Endothelial cell of umbilical vein (primary cell): ENCODE results near the gene LHX6. TPM values are rescaled to one million over a fixed set of nuclear protein-coding genes. Genes with fewer than 3 reads are reported as not detected.

Experiments
- BruUV-seq: library from RNA; stranded (reverse); fragments of 400-500 nt; replicated peaks from 2 replicates; lab custom pipeline; 2021; lab: Mats Ljungman, UMichigan
- CTCF ChIA-PET: fragments of 300-600, 350-600 bp; sonication (Branson Sonifier 250); formaldehyde crosslinking; loops from one replicate; lab custom pipeline; 2021; ENCODE audit warnings: antibody characterized with exemption, inconsistent platforms; lab: Charles Lee
- POLR2A ChIA-PET: fragments of 300-600, 350-600 bp; sonication (Branson Sonifier 250); formaldehyde crosslinking; loops from one replicate; lab custom pipeline; 2021; ENCODE audit warnings: antibody characterized with exemption, inconsistent platforms; lab: Charles Lee
- DNase-seq: peaks from one replicate; pipeline ENCODE4 v3.0.0-alpha.2; 2011; ENCODE audit warnings: low read depth, low spot score
- FAIRE-seq: peaks from 2 replicates; lab custom pipeline; 2011; peaks lifted over from hg19 to GRCh38; lab: Jason Lieb, UNC
- H2AFZ ChIP-seq: 2 replicates; pipeline ENCODE4 v1.6.0; 2012; ENCODE audit warnings: low read depth, low read length, control low read depth, inconsistent platforms
- H3K27ac ChIP-seq: 2 replicates; pipeline ENCODE4 v1.5.1; 2011; ENCODE audit warnings: low read depth, mild to moderate bottlenecking, control low read depth, low read length, moderate library complexity; ENCODE audit not compliant: insufficient read depth
- H3K27me3 ChIP-seq, 2 experiments: 2 replicates each; pipeline versions ENCODE4 v1.6.0 to v1.6.1; 2011; ENCODE audit warnings: low read length in 2 of 2, mixed read lengths in 1 of 2; ENCODE audit not compliant: control insufficient read depth in 2 of 2, insufficient read depth in 2 of 2
- H3K36me3 ChIP-seq, 2 experiments: 2 replicates in 1 of 2; 3 replicates in 1 of 2; pipeline ENCODE4 v1.5.1; 2011; ENCODE audit warnings: low read length in 2 of 2, mild to moderate bottlenecking in 1 of 2, moderate library complexity in 1 of 2; ENCODE audit not compliant: control insufficient read depth in 2 of 2, insufficient read depth in 2 of 2; ENCODE audit errors: extremely low read depth in 1 of 2
- H3K4me1 ChIP-seq: 3 replicates; pipeline ENCODE4 v1.5.1; 2011; ENCODE audit warnings: mild to moderate bottlenecking, low read length; ENCODE audit not compliant: control insufficient read depth, insufficient read depth; ENCODE audit errors: extremely low read depth
- H3K4me2 ChIP-seq: 2 replicates; pipeline ENCODE4 v1.6.1; 2011; ENCODE audit warnings: low read length, control low read depth, mixed read lengths; ENCODE audit not compliant: insufficient read depth
- H3K4me3 ChIP-seq, 3 experiments: fragments of 200-600 bp in 1 of 3; sonication (generic), shearing (Covaris generic) in 1 of 3; replicated peaks in 1 of 3; 2 replicates each; pipeline ENCODE4 v1.5.1; 2011 to 2016; ENCODE audit warnings: control low read depth in 3 of 3, low read length in 3 of 3, mild to moderate bottlenecking in 2 of 3, inconsistent platforms in 1 of 3, low read depth in 1 of 3, moderate library complexity in 1 of 3; ENCODE audit not compliant: insufficient read depth in 1 of 3
- H3K79me2 ChIP-seq: 2 replicates; pipeline ENCODE4 v1.6.0; 2012; ENCODE audit warnings: low read length, inconsistent platforms; ENCODE audit not compliant: control insufficient read depth, insufficient read depth
- H3K9ac ChIP-seq: replicated peaks from 2 replicates; pipeline ENCODE3; 2011; ENCODE audit warnings: low read length, control low read depth; ENCODE audit not compliant: insufficient read depth; ENCODE audit errors: extremely low read depth
- H3K9me1 ChIP-seq: replicated peaks from 3 replicates; pipeline ENCODE4 v1.6.0; 2011; ENCODE audit warnings: mild to moderate bottlenecking, low read length; ENCODE audit not compliant: control insufficient read depth, insufficient read depth; ENCODE audit errors: extremely low read depth
- H3K9me3 ChIP-seq: replicated peaks from 2 replicates; pipeline ENCODE4 v1.5.1; 2012; ENCODE audit warnings: low read length, inconsistent platforms; ENCODE audit not compliant: control insufficient read depth, insufficient read depth
- H4K20me1 ChIP-seq: replicated peaks from 2 replicates; pipeline ENCODE3; 2011; ENCODE audit warnings: mild to moderate bottlenecking, low read length; ENCODE audit not compliant: control insufficient read depth, insufficient read depth; ENCODE audit errors: extremely low read depth
- EZH2 ChIP-seq: IDR thresholded peaks from 2 replicates; pipeline ENCODE4 v1.6.1; 2012; ENCODE audit warnings: borderline replicate concordance, low read depth, mild to moderate bottlenecking, moderate library complexity, low read length, inconsistent platforms; ENCODE audit not compliant: severe bottlenecking
- FOS ChIP-seq: IDR thresholded peaks from 2 replicates; pipeline ENCODE4 v1.6.1; 2011; ENCODE audit warnings: mild to moderate bottlenecking, low read length, moderate library complexity, borderline replicate concordance; ENCODE audit not compliant: insufficient read depth
- GATA2 ChIP-seq: IDR thresholded peaks from 2 replicates; pipeline ENCODE4 v1.7.0; 2011; ENCODE audit warnings: low read depth, mild to moderate bottlenecking, moderate library complexity, mixed read lengths, low read length; ENCODE audit not compliant: insufficient read length, insufficient read depth
- JUN ChIP-seq: IDR thresholded peaks from 2 replicates; pipeline ENCODE4 v1.6.1; 2011; ENCODE audit warnings: borderline replicate concordance, low read depth; ENCODE audit not compliant: insufficient read length, insufficient read depth
- MYC ChIP-seq: IDR thresholded peaks from one replicate; pipeline ENCODE4 v1.6.1; 2011; ENCODE audit warnings: mild to moderate bottlenecking, low read depth, low read length
- POLR2A ChIP-seq: IDR thresholded peaks from 2 replicates; pipeline ENCODE4 v1.6.1; 2012; ENCODE audit warnings: low read depth, mild to moderate bottlenecking, control low read depth, low read length
- POLR2AphosphoS5 ChIP-seq: IDR thresholded peaks from 2 replicates; pipeline ENCODE4 v1.6.1; 2012; ENCODE audit warnings: low read depth, mild to moderate bottlenecking, control low read depth, low read length, moderate library complexity; ENCODE audit not compliant: insufficient read depth
- dilution Hi-C: fragments of 300-500 bp; cut with MboI; formaldehyde crosslinking; loops from one replicate; pipeline ENCODE4 v1.15.0; 2019; ENCODE audit warnings: low sequenced_read_pairs; ENCODE audit not compliant: extremely low pct_ligation_motif_present
- intact Hi-C: fragments of 100-400 bp; cut with micrococcal nuclease; formaldehyde crosslinking; loops from one replicate; pipeline ENCODE4 v1.10.0; 2022
- polyA plus RNA-seq, 4 experiments: library from polyadenylated mRNA; depleted of rRNA in 3 of 4; stranded (reverse) in 3 of 4; unstranded in 1 of 4; fragments of >200 nt; gene quantifications; 2 replicates each; pipeline versions ENCODE4 v1.2.1 to v1.2.3, GENCODE V29; 2011 to 2012; ENCODE audit warnings: missing spikeins in 1 of 4
- total RNA-seq: library from RNA; stranded (reverse); gene quantifications from 2 replicates; pipeline ENCODE4 v1.2.3, GENCODE V29; 2021
- TF ChIP-seq, protein P1 (sequence below): IDR thresholded peaks from 2 replicates; pipeline ENCODE4 v1.6.1; 2011; ENCODE audit not compliant: insufficient read depth, insufficient read length
- TF ChIP-seq, protein P2 (sequence below), 2 donors: IDR thresholded peaks; 1 replicate in 1 of 2; 2 replicates in 1 of 2; pipeline ENCODE4 v1.5.1; 2011; ENCODE audit warnings: low read length in 2 of 2, mild to moderate bottlenecking in 2 of 2, moderate library complexity in 2 of 2, control low read depth in 1 of 2, inconsistent platforms in 1 of 2, low read depth in 1 of 2; ENCODE audit not compliant: insufficient read depth in 1 of 2; ENCODE audit errors: extremely low read depth in 1 of 2

Gene LHX6
- total and polyA plus RNA-seq, 2 donors (not counting 3 experiments of a cell fraction or from before 2014, with no cell fraction given): 2.4 to 18.4 TPM

DNA sequence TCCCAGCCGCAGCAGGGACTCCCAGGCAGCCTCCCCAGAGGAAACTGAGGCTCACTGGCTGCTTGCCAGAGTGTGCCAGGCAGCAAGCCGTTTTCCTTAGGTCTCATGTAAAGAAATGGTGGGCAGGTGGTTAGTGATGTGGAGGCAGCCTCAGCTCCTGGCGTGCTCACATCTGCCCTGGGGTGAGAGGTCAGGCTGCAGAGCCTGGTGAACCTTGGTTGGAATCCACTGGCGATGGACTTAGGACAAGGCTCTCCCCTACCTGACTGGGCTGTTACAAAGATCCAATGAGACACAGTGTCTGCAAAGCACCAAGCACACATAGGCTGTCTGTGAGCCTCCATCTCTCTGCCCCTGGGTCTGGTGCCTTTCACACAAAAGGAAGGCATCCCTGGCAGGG is 30.9 kb downstream of the LHX6 start:
- no peaks in the 10 kb centered on the region for H3K9me1 ChIP-seq
- no peak overlapping the region for H3K9ac ChIP-seq
- no peak for DNase-seq
- no peaks in the 10 kb centered on the region for H3K4me1 ChIP-seq
- H3K4me3 ChIP-seq: no peak overlapping the region
- H3K27ac ChIP-seq: no peak overlapping the region
- no peak overlapping the region for H3K4me2 ChIP-seq
- no TSS peak for BruUV-seq
- CTCF ChIA-PET: no interaction called here
- FAIRE-seq: no peak
- no peaks in the 10 kb centered on the region for H3K36me3 ChIP-seq
- peaks cover 3 to 13% of the 10 kb centered on the region in 2 experiments for H3K27me3 ChIP-seq
- intact Hi-C loops (no loop called here), dilution Hi-C loops (no loop called here)
- H4K20me1 ChIP-seq: no peaks in the 10 kb centered on the region
- POLR2A ChIA-PET: no interaction called here
- H2AFZ ChIP-seq: no peak overlapping the region
- no peaks in the 10 kb centered on the region for H3K9me3 ChIP-seq
- H3K79me2 ChIP-seq: no peaks in the 10 kb centered on the region
- no peak for TF ChIP-seq GATA2
- no peak for TF ChIP-seq JUN
- no peak for TF ChIP-seq FOS
- TF ChIP-seq POLR2AphosphoS5: no peak
- TF ChIP-seq, protein P1, sequence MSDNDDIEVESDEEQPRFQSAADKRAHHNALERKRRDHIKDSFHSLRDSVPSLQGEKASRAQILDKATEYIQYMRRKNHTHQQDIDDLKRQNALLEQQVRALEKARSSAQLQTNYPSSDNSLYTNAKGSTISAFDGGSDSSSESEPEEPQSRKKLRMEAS: no peak
- no peak for TF ChIP-seq MYC
- TF ChIP-seq, protein P2, sequence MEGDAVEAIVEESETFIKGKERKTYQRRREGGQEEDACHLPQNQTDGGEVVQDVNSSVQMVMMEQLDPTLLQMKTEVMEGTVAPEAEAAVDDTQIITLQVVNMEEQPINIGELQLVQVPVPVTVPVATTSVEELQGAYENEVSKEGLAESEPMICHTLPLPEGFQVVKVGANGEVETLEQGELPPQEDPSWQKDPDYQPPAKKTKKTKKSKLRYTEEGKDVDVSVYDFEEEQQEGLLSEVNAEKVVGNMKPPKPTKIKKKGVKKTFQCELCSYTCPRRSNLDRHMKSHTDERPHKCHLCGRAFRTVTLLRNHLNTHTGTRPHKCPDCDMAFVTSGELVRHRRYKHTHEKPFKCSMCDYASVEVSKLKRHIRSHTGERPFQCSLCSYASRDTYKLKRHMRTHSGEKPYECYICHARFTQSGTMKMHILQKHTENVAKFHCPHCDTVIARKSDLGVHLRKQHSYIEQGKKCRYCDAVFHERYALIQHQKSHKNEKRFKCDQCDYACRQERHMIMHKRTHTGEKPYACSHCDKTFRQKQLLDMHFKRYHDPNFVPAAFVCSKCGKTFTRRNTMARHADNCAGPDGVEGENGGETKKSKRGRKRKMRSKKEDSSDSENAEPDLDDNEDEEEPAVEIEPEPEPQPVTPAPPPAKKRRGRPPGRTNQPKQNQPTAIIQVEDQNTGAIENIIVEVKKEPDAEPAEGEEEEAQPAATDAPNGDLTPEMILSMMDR (IDR thresholded peaks at IDR 0.05; ENCODE audit: extremely low read depth in 1 of 2, insufficient read depth in 1 of 2, low read depth in 1 of 2, low read length in 2 of 2): no peak
- no peak for TF ChIP-seq POLR2A
- no peak for TF ChIP-seq EZH2
